GM19328 (cell line): ENCODE data around the gene IKBKG.
"Not testable (repeated sequence)": the region's sequence is repeated elsewhere in the genome, so short reads cannot be mapped to it uniquely, and the experiment has no call there.

Experiments
- ATAC-seq: cut with Tn5 transposase; IDR thresholded peaks from one replicate; pipeline ENCODE4 v1.9.1; 2021; ENCODE audit warnings: mild to moderate bottlenecking, moderate library complexity; ENCODE audit not compliant: unreplicated experiment

The IKBKG gene

GRCh38 chrX:154547245-154548027, at the start of gene IKBKG:
IKBKG (plus strand) TSS chrX:154547620; CDS start chrX:154552003, 4,383 bp downstream.
- ATAC-seq: peak; percentile 68

GRCh38 chrX:154501423-154501822, 46.0 kb upstream of the IKBKG start:
- not testable (repeated sequence) for ATAC-seq

GRCh38 chrX:154502098-154502497, 45.3 kb upstream of the IKBKG start:
- no peak for ATAC-seq

- no peak for ATAC-seq
These were observed 44.4 kb upstream of the IKBKG start for GRCh38 chrX:154502989-154503388.

- ATAC-seq: no peak
These were observed 41.7 kb upstream of the IKBKG start for GRCh38 chrX:154505734-154506133.

- ATAC-seq: no peak
These were observed 40.7 kb upstream of the IKBKG start for GRCh38 chrX:154506483-154507332.

- no peak for ATAC-seq
These were observed 39.6 kb upstream of the IKBKG start for GRCh38 chrX:154507673-154508383.

GRCh38 chrX:154508384-154508745, 39.1 kb upstream of the IKBKG start:
- no peak for ATAC-seq

- ATAC-seq: no peak
These were observed 38.0 kb upstream of the IKBKG start for GRCh38 chrX:154509455-154509854.

GRCh38 chrX:154511761-154512160, 35.7 kb upstream of the IKBKG start:
- ATAC-seq: no peak

GRCh38 chrX:154512879-154513553, 34.4 kb upstream of the IKBKG start:
- no peak for ATAC-seq

GRCh38 chrX:154513716-154514115, 33.7 kb upstream of the IKBKG start:
- no peak for ATAC-seq

GRCh38 chrX:154515090-154515965, 32.1 kb upstream of the IKBKG start:
- peak; percentile 4 for ATAC-seq

GRCh38 chrX:154515966-154516655, 31.3 kb upstream of the IKBKG start, which contains the start of gene FAM3A:
FAM3A (minus strand) TSS chrX:154516232; CDS start chrX:154515772, 460 bp downstream.
- peak; percentile 78 for ATAC-seq

- ATAC-seq: no peak
These were observed 30.7 kb upstream of the IKBKG start for GRCh38 chrX:154516656-154517100.

GRCh38 chrX:154517101-154517781, 30.2 kb upstream of the IKBKG start:
- no peak for ATAC-seq

GRCh38 chrX:154519389-154519788, 28.0 kb upstream of the IKBKG start:
- ATAC-seq: no peak
